ENCODE results near the gene IGFLR1.
"Not testable (repeated sequence)": the region's sequence is repeated elsewhere in the genome, so short reads cannot be mapped to it uniquely, and the experiment has no call there.

The IGFLR1 gene

DNA sequence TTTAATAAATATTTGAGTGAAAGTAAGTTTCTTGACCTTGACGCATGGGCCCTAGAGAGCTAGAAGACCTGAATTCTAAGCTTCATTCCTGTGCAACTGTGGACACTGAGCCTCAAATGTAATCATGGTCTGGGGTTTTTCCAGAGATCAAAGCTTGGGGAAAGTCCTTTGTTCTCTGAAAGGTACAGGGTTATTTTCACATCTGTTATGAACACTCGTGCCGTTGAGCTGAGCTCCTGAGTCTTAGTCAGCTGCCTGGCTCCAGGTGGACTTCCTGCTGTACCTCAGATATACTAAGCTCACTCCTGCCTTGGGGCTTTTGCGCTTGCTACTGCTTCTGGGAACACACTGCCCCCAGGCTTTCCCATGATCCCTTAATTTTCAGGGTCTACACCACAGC is 45.4 kb downstream of the IGFLR1 start:
- no peak overlapping the region for H3K27ac ChIP-seq (ENCODE audit: low read length)
- H3K4me3 ChIP-seq (ENCODE audit: low read length) = no peak overlapping the region
- no peak for DNase-seq (ENCODE audit: low read depth, low spot score)
- WGBS (ENCODE audit: insufficient coverage, insufficient read length) = no CpG with 5 or more reads among the region's 4 CpGs
- no peaks in the 10 kb centered on the region for H3K36me3 ChIP-seq (ENCODE audit: control insufficient read depth, insufficient read depth, low read length)
- no peaks in the 10 kb centered on the region for H3K27me3 ChIP-seq (ENCODE audit: control insufficient read depth, insufficient read depth, low read length)
- H3K9me3 ChIP-seq (ENCODE audit: control insufficient read depth, insufficient read depth, low read length) = no peaks in the 10 kb centered on the region
- no peaks in the 10 kb centered on the region for H3K4me1 ChIP-seq (ENCODE audit: control insufficient read depth, insufficient read depth, low read length)

GRCh38 chr19:35695895-35696422 is 46.3 kb downstream of the IGFLR1 start:
- no CpG with 5 or more reads among the region's 2 CpGs for WGBS (ENCODE audit: insufficient coverage, insufficient read length)
- no peaks in the 10 kb centered on the region for H3K4me1 ChIP-seq (ENCODE audit: control insufficient read depth, insufficient read depth, low read length)
- no peaks in the 10 kb centered on the region for H3K27me3 ChIP-seq (ENCODE audit: control insufficient read depth, insufficient read depth, low read length)
- no peak for DNase-seq (ENCODE audit: low read depth, low spot score)
- H3K9me3 ChIP-seq (ENCODE audit: control insufficient read depth, insufficient read depth, low read length) = no peaks in the 10 kb centered on the region
- H3K27ac ChIP-seq (ENCODE audit: low read length) = no peak overlapping the region
- no peak overlapping the region for H3K4me3 ChIP-seq (ENCODE audit: low read length)
- no peaks in the 10 kb centered on the region for H3K36me3 ChIP-seq (ENCODE audit: control insufficient read depth, insufficient read depth, low read length)

DNA sequence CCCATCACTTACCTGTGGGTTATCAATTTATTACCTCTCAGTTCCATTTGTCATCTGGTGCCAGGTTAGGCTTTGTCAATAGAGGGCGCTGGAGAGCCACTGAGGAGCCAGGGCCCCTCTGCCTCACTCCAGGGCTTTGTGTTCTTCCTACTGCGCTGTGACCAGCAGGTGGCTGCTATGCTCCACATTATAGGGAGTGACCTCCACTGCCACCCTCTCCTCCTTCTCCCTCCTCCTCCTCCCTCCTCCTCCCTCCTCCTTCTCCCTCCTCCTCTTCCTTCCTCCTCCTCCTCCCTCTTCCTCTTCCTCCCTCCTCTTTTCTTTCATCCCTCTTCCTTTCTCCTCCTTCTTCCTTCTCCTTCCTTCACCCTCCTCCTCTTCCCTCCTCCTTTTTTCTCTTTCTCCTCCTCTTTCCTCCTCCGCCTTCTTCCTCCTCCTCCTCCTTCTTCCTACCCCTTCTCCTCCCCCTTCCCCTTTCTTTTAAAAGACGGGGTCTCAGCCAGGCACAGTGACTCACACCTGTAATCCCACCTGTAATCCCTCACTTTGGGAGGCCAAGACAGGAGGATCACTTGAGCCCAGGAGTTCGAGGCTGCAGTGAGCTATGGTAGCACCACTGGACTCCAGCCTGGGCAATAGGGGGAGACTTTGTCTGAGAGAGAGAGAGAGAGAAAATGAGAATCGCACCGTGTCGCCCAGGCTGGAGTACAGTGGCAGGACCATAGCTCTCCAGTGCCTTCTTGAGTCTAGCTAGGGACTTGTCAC is 48.2 kb downstream of the IGFLR1 start:
- H3K36me3 ChIP-seq (ENCODE audit: control insufficient read depth, insufficient read depth, low read length) = no peaks in the 10 kb centered on the region
- DNase-seq (ENCODE audit: low read depth, low spot score) = no peak
- no peaks in the 10 kb centered on the region for H3K27me3 ChIP-seq (ENCODE audit: control insufficient read depth, insufficient read depth, low read length)
- H3K4me1 ChIP-seq (ENCODE audit: control insufficient read depth, insufficient read depth, low read length) = no peaks in the 10 kb centered on the region
- no peak overlapping the region for H3K27ac ChIP-seq (ENCODE audit: low read length)
- 100% methylated on average over 1 of the region's 8 CpGs for WGBS (ENCODE audit: insufficient coverage, insufficient read length)
- H3K9me3 ChIP-seq (ENCODE audit: control insufficient read depth, insufficient read depth, low read length) = no peaks in the 10 kb centered on the region
- H3K4me3 ChIP-seq (ENCODE audit: low read length) = no peak overlapping the region

GRCh38 chr19:35693422-35693821 is 48.8 kb downstream of the IGFLR1 start:
- WGBS (ENCODE audit: insufficient coverage, insufficient read length) = no CpG with 5 or more reads among the region's 8 CpGs
- Histone ChIP-seq H3K9me3 (ENCODE audit: control insufficient read depth, insufficient read depth, low read length) (no peaks in the 10 kb centered on the region), H3K4me1 (ENCODE audit: control insufficient read depth, insufficient read depth, low read length) (no peaks in the 10 kb centered on the region), H3K4me3 (ENCODE audit: low read length) (no peak overlapping the region), H3K27me3 (ENCODE audit: control insufficient read depth, insufficient read depth, low read length) (no peaks in the 10 kb centered on the region), H3K27ac (ENCODE audit: low read length) (no peak overlapping the region), H3K36me3 (ENCODE audit: control insufficient read depth, insufficient read depth, low read length) (no peaks in the 10 kb centered on the region)
- no peak for DNase-seq (ENCODE audit: low read depth, low spot score)

DNA sequence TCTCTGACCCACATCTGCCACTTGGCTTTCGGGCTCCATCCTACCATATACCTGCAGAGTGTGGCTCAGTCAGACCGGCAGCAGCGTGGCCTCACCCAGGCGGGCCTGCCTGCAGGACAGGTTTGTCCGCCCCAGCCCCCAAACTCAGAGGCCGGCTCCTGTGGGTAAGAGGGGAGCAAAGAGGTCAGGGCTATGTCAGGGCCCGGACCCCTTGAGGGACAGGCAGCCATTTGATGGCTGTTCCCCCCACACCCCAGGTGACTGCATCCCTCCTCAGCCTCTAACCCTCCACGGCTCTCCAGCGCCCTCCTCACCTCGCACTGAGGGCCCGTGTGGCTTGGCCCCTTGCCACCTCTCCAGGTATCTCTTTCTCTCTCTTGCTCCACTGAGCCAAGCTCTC is 50.2 kb downstream of the IGFLR1 start:
- no peaks in the 10 kb centered on the region for H3K36me3 ChIP-seq (ENCODE audit: control insufficient read depth, insufficient read depth, low read length)
- H3K4me1 ChIP-seq (ENCODE audit: control insufficient read depth, insufficient read depth, low read length) = no peaks in the 10 kb centered on the region
- H3K9me3 ChIP-seq (ENCODE audit: control insufficient read depth, insufficient read depth, low read length) = no peaks in the 10 kb centered on the region
- DNase-seq (ENCODE audit: low read depth, low spot score) = no peak
- no peaks in the 10 kb centered on the region for H3K27me3 ChIP-seq (ENCODE audit: control insufficient read depth, insufficient read depth, low read length)
- no CpG with 5 or more reads among the region's 11 CpGs for WGBS (ENCODE audit: insufficient coverage, insufficient read length)
- H3K27ac ChIP-seq (ENCODE audit: low read length) = no peak overlapping the region
- H3K4me3 ChIP-seq (ENCODE audit: low read length) = no peak overlapping the region

GRCh38 chr19:35691106-35691505 is 51.1 kb downstream of the IGFLR1 start:
- not testable (repeated sequence) for H3K36me3 ChIP-seq (ENCODE audit: control insufficient read depth, insufficient read depth, low read length); H3K4me1 ChIP-seq (ENCODE audit: control insufficient read depth, insufficient read depth, low read length); H3K27ac ChIP-seq (ENCODE audit: low read length); H3K4me3 ChIP-seq (ENCODE audit: low read length); H3K27me3 ChIP-seq (ENCODE audit: control insufficient read depth, insufficient read depth, low read length); H3K9me3 ChIP-seq (ENCODE audit: control insufficient read depth, insufficient read depth, low read length); DNase-seq (ENCODE audit: low read depth, low spot score)
- WGBS (ENCODE audit: insufficient coverage, insufficient read length) = no CpG with 5 or more reads among the region's 37 CpGs

- H3K36me3 ChIP-seq (ENCODE audit: control insufficient read depth, insufficient read depth, low read length) = no peaks in the 10 kb centered on the region
- no peak overlapping the region for H3K27ac ChIP-seq (ENCODE audit: low read length)
- H3K27me3 ChIP-seq (ENCODE audit: control insufficient read depth, insufficient read depth, low read length) = no peaks in the 10 kb centered on the region
- H3K4me3 ChIP-seq (ENCODE audit: low read length) = no peak overlapping the region
- no CpG with 5 or more reads among the region's 4 CpGs for WGBS (ENCODE audit: insufficient coverage, insufficient read length)
- no peak for DNase-seq (ENCODE audit: low read depth, low spot score)
- no peaks in the 10 kb centered on the region for H3K9me3 ChIP-seq (ENCODE audit: control insufficient read depth, insufficient read depth, low read length)
- no peaks in the 10 kb centered on the region for H3K4me1 ChIP-seq (ENCODE audit: control insufficient read depth, insufficient read depth, low read length)
Measured at GRCh38 chr19:35689836-35690235, 52.4 kb downstream of the IGFLR1 start.

All from iPS DF 6.9 (cell line).